Glomerular visceral epithelial cell (primary cell): ENCODE measurements around the gene PNLIPRP3.

ENCODE experiments used
- DNase-seq: peaks from one replicate; pipeline ENCODE4 v3.0.0-alpha.2; 2016; ENCODE audit errors: extremely low spot score

PNLIPRP3 gene

GRCh38 chr10:116451711-116452337 lies 24.2 kb downstream of the PNLIPRP3 start:
- no peak for DNase-seq

GRCh38 chr10:116452338-116452720 lies 24.7 kb downstream of the PNLIPRP3 start:
- no peak for DNase-seq

- DNase-seq, result no peak
Observed at GRCh38 chr10:116457488-116457887, 29.8 kb downstream of the PNLIPRP3 start.

- no peak for DNase-seq
Observed at GRCh38 chr10:116460219-116460618, 32.6 kb downstream of the PNLIPRP3 start.

GRCh38 chr10:116461680-116462079 lies 34.0 kb downstream of the PNLIPRP3 start:
- no peak for DNase-seq

GRCh38 chr10:116464257-116464656 lies 36.6 kb downstream of the PNLIPRP3 start:
- DNase-seq, result no peak

GRCh38 chr10:116465546-116465945 lies 37.9 kb downstream of the PNLIPRP3 start:
- DNase-seq, result no peak

- no peak for DNase-seq
Observed at GRCh38 chr10:116466715-116467422, 39.2 kb downstream of the PNLIPRP3 start.

GRCh38 chr10:116469437-116469836 lies 41.8 kb downstream of the PNLIPRP3 start:
- no peak for DNase-seq

GRCh38 chr10:116470071-116470470 lies 42.4 kb downstream of the PNLIPRP3 start:
- DNase-seq, result no peak

GRCh38 chr10:116470768-116471415 lies 43.2 kb downstream of the PNLIPRP3 start:
- peak; percentile 21 for DNase-seq

GRCh38 chr10:116472891-116473290 lies 45.2 kb downstream of the PNLIPRP3 start:
- DNase-seq, result no peak

- DNase-seq, result no peak
Observed at GRCh38 chr10:116475866-116476265, 48.2 kb downstream of the PNLIPRP3 start.

- no peak for DNase-seq
Observed at GRCh38 chr10:116476461-116476860, 48.8 kb downstream of the PNLIPRP3 start.

- no peak for DNase-seq
Observed at GRCh38 chr10:116477986-116478664, 50.5 kb downstream of the PNLIPRP3 start.

- DNase-seq, result no peak
Observed at GRCh38 chr10:116486770-116487448, 59.3 kb downstream of the PNLIPRP3 start.

- DNase-seq, result no peak
Observed at GRCh38 chr10:116487522-116488430, 60.1 kb downstream of the PNLIPRP3 start.

- DNase-seq, result no peak
Observed at GRCh38 chr10:116489460-116489859, 61.8 kb downstream of the PNLIPRP3 start.

GRCh38 chr10:116490028-116490662 lies 62.5 kb downstream of the PNLIPRP3 start:
- DNase-seq, result peak; percentile 17

GRCh38 chr10:116504786-116505185 lies 77.1 kb downstream of the PNLIPRP3 start:
- DNase-seq, result no peak
